WTC11 (cell line): ENCODE measurements around the gene IFI27L2. TPM values are rescaled to one million over a fixed set of nuclear protein-coding genes. Genes with fewer than 3 reads are reported as not detected.

Experiments used
- ATAC-seq: fragments of 200-7000 bp; cut with Tn5 transposase; 2 replicates; pipeline ENCODE4 v1.10.0; 2021; ENCODE audit warnings: mild to moderate bottlenecking, moderate library complexity
- CTCF ChIA-PET: fragments of 300-600 bp; sonication (Branson Sonifier 250); formaldehyde crosslinking; loops from one replicate; lab custom pipeline; 2021; ENCODE audit warnings: antibody characterized with exemption; lab: Charles Lee
- POLR2A ChIA-PET: fragments of 350-600 bp; sonication (Branson Sonifier 250); formaldehyde crosslinking; loops from one replicate; lab custom pipeline; 2021; ENCODE audit warnings: antibody characterized with exemption; lab: Charles Lee
- DNase-seq: peaks from one replicate; pipeline ENCODE4 v3.0.0; 2021; ENCODE audit warnings: low spot score
- H3K27ac Mint-ChIP-seq: 2 replicates; pipeline ENCODE4 v1.8.0; 2021; ENCODE audit warnings: mixed read lengths
- H3K27me3 Mint-ChIP-seq: 2 replicates; pipeline ENCODE4 v1.8.0; 2021; ENCODE audit warnings: low read depth, mild to moderate bottlenecking, moderate library complexity, mixed read lengths
- H3K36me3 Mint-ChIP-seq: 2 replicates; pipeline ENCODE4 v1.8.0; 2021; ENCODE audit warnings: mixed read lengths
- H3K4me1 Mint-ChIP-seq: 2 replicates; pipeline ENCODE4 v1.8.0; 2022; ENCODE audit warnings: mixed read lengths
- H3K4me3 Mint-ChIP-seq: 2 replicates; pipeline ENCODE4 v1.8.0; 2021; ENCODE audit warnings: mild to moderate bottlenecking, moderate library complexity, mixed read lengths
- H3K9me3 Mint-ChIP-seq: 2 replicates; pipeline ENCODE4 v1.8.0; 2021; ENCODE audit warnings: mixed read lengths
- CDX4 ChIP-seq: fragments of 250-450 bp; sonication (Bioruptor Pico); IDR thresholded peaks from 2 replicates; pipeline ENCODE4 v1.9.0; 2021; ENCODE audit warnings: moderate library complexity, mild to moderate bottlenecking, inconsistent platforms, borderline replicate concordance
- E2F5 ChIP-seq: sonication (generic); formaldehyde crosslinking; IDR thresholded peaks from 2 replicates; pipeline ENCODE4 v1.8.1; 2022; ENCODE audit warnings: mild to moderate bottlenecking, moderate library complexity, missing genetic modification reagents
- ELF4 ChIP-seq: sonication (generic); formaldehyde crosslinking; IDR thresholded peaks from 2 replicates; pipeline ENCODE4 v1.8.1; 2022; ENCODE audit warnings: low read depth, mild to moderate bottlenecking, moderate library complexity, missing genetic modification reagents
- ESRRA ChIP-seq: sonication (generic); formaldehyde crosslinking; IDR thresholded peaks from 2 replicates; pipeline ENCODE4 v1.8.1; 2022; ENCODE audit warnings: mild to moderate bottlenecking, missing genetic modification reagents, borderline replicate concordance
- FOXP4 ChIP-seq: sonication (generic); formaldehyde crosslinking; IDR thresholded peaks from 2 replicates; pipeline ENCODE4 v1.8.0; 2022; ENCODE audit warnings: mild to moderate bottlenecking, missing genetic modification reagents
- GRHL2 ChIP-seq: fragments of 250-450 bp; sonication (Bioruptor Pico); IDR thresholded peaks from 2 replicates; pipeline ENCODE4 v1.8.0; 2022; ENCODE audit warnings: mild to moderate bottlenecking, moderate library complexity; ENCODE audit not compliant: insufficient replicate concordance, severe bottlenecking
- GTF2I ChIP-seq: fragments of 250-450 bp; sonication (Bioruptor Pico); conservative IDR thresholded peaks from 2 replicates; pipeline ENCODE4 v1.4.0; 2021; ENCODE audit warnings: mild to moderate bottlenecking
- MLX ChIP-seq: sonication (generic); formaldehyde crosslinking; IDR thresholded peaks from 2 replicates; pipeline ENCODE4 v1.8.1; 2023; ENCODE audit warnings: mild to moderate bottlenecking, missing genetic modification reagents, moderate library complexity
- NFATC4 ChIP-seq: fragments of 250-450 bp; sonication (Bioruptor Pico); IDR thresholded peaks from 2 replicates; pipeline ENCODE4 v1.9.0; 2021; ENCODE audit warnings: mild to moderate bottlenecking
- PREB ChIP-seq: sonication (generic); formaldehyde crosslinking; IDR thresholded peaks from 2 replicates; pipeline ENCODE4 v1.8.1; 2022; ENCODE audit warnings: mild to moderate bottlenecking, missing genetic modification reagents, moderate library complexity, borderline replicate concordance
- TEAD4 ChIP-seq: sonication (generic); formaldehyde crosslinking; IDR thresholded peaks from 2 replicates; pipeline ENCODE4 v1.8.0; 2022; ENCODE audit warnings: mild to moderate bottlenecking, missing genetic modification reagents
- TP53 ChIP-seq: sonication (generic); formaldehyde crosslinking; IDR thresholded peaks from 2 replicates; pipeline ENCODE4 v1.8.1; 2023; ENCODE audit warnings: mild to moderate bottlenecking, missing genetic modification reagents
- ZBTB43 ChIP-seq: sonication (generic); formaldehyde crosslinking; IDR thresholded peaks from 2 replicates; pipeline ENCODE4 v1.8.1; 2023; ENCODE audit warnings: mild to moderate bottlenecking, missing genetic modification reagents
- ZNF121 ChIP-seq: sonication (generic); formaldehyde crosslinking; IDR thresholded peaks from 2 replicates; pipeline ENCODE4 v1.8.0; 2023; ENCODE audit warnings: missing genetic modification reagents
- ZNF281 ChIP-seq: sonication (generic); formaldehyde crosslinking; IDR thresholded peaks from 2 replicates; pipeline ENCODE4 v1.8.0; 2023; ENCODE audit warnings: mild to moderate bottlenecking, missing genetic modification reagents
- ZNF317 ChIP-seq: sonication (generic); formaldehyde crosslinking; IDR thresholded peaks from 2 replicates; pipeline ENCODE4 v1.8.1; 2023; ENCODE audit warnings: low read depth, mild to moderate bottlenecking, moderate library complexity, missing genetic modification reagents, borderline replicate concordance
- ZNF416 ChIP-seq: fragments of 250-450 bp; sonication (Bioruptor Pico); IDR thresholded peaks from 2 replicates; pipeline ENCODE4 v1.9.0; 2021; ENCODE audit warnings: mild to moderate bottlenecking, inconsistent platforms
- total RNA-seq: library from RNA; stranded (reverse); gene quantifications from 3 replicates; pipeline ENCODE4 v1.2.3, GENCODE V29; 2021

The IFI27L2 gene
- total RNA-seq, 1 experiment from 2014 or later: 22.1 TPM

- no peak for TF ChIP-seq ZNF281 (CRISPR knock-in tag)
- TF ChIP-seq CDX4 (CRISPR knock-in tag): no peak
These were observed 13.8 kb downstream of the IFI27L2 start (continued) for GRCh38 chr14:94115631-94116030.

GRCh38 chr14:94115058-94115591 is 14.3 kb downstream of the IFI27L2 start:
- H3K4me3 Mint-ChIP-seq: no peak overlapping the region
- no peak for TF ChIP-seq ZNF416 (CRISPR knock-in tag)
- no peak for TF ChIP-seq TEAD4 (CRISPR knock-in tag)
- TF ChIP-seq ZNF281 (CRISPR knock-in tag): no peak
- no peak for TF ChIP-seq ZBTB43
- TF ChIP-seq ELF4 (CRISPR knock-in tag): no peak
- no peak for TF ChIP-seq TP53 (CRISPR knock-in tag)
- TF ChIP-seq E2F5 (CRISPR knock-in tag): no peak
- no peak for TF ChIP-seq GRHL2
- TF ChIP-seq NFATC4 (CRISPR knock-in tag): no peak
- TF ChIP-seq ESRRA: no peak
- TF ChIP-seq ZNF121: no peak
- no peak for TF ChIP-seq ZNF317
- no peak for TF ChIP-seq GTF2I (CRISPR knock-in tag)
- no peak for TF ChIP-seq PREB (CRISPR knock-in tag)
- TF ChIP-seq MLX: no peak
- no peak for TF ChIP-seq FOXP4
- TF ChIP-seq, all 79 proteins: peak for 0
- H3K9me3 Mint-ChIP-seq: peaks cover 7% of the 10 kb centered on the region
- CTCF ChIA-PET: interaction anchor here (0.6 to 2.6 kb wide), 5 partner anchors 14 to 176 kb away, joined by 3 to 9 read pairs (median 4); partner anchors contain the start of gene IFI27L2
- no peak overlapping the region for H3K27ac Mint-ChIP-seq
- H3K36me3 Mint-ChIP-seq: no peaks in the 10 kb centered on the region
- peaks cover 10% of the 10 kb centered on the region for H3K27me3 Mint-ChIP-seq
- POLR2A ChIA-PET: no interaction called here
- DNase-seq: no peak
- no peak for ATAC-seq
- H3K4me1 Mint-ChIP-seq: peaks cover 9% of the 10 kb centered on the region; the same call in 1 of the 2 replicates
